GM18507 (cell line): ENCODE data around the gene BTBD9.

Experiments used
- DNase-seq: peaks from one replicate; pipeline ENCODE4 v3.0.0; 2011; ENCODE audit warnings: low read depth; ENCODE audit not compliant: insufficient read length; ENCODE audit errors: extremely low spot score
- FAIRE-seq: peaks from 2 replicates; lab custom pipeline; 2011; peaks lifted over from hg19 to GRCh38; lab: Jason Lieb, UNC

BTBD9 gene

DNA sequence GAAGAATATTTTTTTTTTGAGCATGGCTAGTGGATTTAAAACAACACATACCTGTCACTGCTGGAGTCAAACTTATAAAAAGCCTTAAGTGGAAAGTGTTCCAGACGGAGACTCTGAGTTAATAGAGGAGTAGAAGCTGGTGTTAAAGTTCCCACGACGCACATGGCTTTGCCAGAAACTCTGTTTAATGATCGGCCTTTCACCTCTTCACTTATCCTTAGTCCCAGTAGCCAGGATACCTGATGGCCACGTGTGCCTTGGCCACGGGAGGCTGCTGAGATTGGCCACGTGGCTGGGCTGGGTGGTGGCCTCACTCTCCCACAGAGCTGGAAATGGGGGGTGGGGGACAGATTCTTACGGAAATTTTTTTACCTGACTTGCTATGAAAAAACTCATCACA is 487.1 kb downstream of the BTBD9 start:
- no peak for FAIRE-seq

GRCh38 chr6:38151580-38152500 is 487.9 kb downstream of the BTBD9 start:
- FAIRE-seq = no peak
- DNase-seq = no peak

More for the DNA sequence above, 487.1 kb downstream of the BTBD9 start:
- DNase-seq = no peak

DNA sequence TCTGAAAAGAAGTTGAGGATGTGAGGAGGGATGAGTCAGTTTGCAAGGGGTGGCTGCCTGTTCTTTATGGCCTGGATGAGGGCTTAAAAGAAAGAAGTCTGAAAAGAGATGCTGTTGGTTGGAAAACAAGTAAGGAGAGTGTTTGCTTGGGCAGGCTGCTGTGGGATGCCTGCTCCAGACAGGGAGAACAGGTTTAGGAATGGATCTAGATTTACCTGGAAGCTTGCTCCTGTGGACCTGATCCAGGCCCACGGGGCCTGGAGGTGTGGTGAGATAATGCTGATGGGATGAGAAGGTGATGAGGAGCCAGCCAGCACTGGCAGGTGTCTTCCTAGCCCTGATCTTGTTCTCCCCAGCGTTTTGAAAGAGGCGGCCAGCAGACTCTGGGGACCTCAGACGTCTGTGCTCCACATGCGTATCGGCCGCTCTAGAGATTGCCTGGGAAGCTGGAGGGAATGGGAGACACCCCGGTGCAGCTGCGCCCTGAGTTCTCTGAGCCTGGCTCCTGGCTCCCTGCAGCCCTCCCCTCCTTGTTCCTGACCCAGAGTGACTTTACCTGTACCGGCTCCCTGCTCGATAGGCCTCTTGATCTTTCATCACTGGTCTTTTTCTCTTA is 488.9 kb downstream of the BTBD9 start:
- FAIRE-seq = no peak
- DNase-seq = no peak

DNA sequence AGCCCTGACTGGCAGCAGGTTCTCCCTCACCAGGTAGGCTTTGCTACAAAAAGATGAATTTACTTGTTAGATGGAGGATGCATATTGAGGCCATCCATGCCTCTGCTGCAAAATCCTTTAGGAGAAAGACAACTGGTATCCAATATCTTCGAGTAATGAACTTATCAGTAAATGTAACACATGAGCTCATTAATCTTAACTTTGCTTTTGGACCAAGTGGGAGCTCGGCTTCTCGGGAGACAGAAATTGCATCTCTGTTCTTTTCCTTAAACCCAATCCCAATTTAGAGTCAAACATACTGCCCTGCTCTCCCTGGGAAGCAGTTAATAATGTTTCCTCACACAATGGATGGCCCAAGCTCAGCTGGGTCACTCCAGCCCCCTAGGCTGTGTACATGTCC is 489.7 kb downstream of the BTBD9 start:
- no peak for DNase-seq
- FAIRE-seq = no peak

- no peak for FAIRE-seq
- no peak for DNase-seq
Measured at GRCh38 chr6:38149531-38149930, 490.2 kb downstream of the BTBD9 start.

- DNase-seq (no peak), FAIRE-seq (no peak)
Measured at GRCh38 chr6:38148606-38149005, 491.1 kb downstream of the BTBD9 start.

GRCh38 chr6:38146734-38147027 is 493.0 kb downstream of the BTBD9 start:
- FAIRE-seq (no peak), DNase-seq (no peak)

DNA sequence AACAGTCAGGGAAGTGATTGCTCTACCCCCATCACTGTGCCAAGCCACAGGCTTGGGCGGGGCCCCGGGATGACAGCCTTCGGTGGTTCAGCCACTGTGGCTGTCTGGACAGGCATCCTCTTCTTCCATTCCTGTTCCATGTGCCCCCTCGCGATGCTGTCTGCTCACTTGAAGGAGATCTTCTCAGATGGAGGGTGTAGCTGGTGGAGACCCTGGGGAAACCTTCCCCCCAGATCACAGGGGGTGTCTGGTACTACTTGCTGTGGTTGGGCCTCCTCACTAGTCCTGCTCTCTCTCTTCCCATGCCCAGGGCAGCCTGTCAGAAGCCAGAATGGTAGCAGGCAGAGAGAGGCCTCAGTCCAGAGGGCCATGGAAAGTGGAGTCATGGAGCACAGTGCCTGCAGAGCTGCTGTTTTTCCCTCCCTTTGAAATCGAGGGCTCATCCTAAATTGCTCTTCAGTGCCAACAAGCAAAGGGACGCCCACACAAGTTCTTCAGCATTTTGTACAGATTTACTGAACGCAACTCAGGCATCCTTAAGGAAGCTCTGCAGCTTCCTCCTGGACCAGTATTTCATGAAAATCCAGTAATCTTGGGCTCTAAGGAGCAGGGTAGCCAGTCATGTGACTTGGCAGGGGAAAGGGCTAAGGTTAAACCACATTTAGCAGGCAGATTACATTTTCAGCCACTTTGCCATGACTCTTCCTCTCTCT is 493.6 kb downstream of the BTBD9 start:
- no peak for DNase-seq
- no peak for FAIRE-seq

GRCh38 chr6:38144365-38144945 is 495.3 kb downstream of the BTBD9 start:
- FAIRE-seq (no peak), DNase-seq (no peak)

GRCh38 chr6:38143191-38144150 is 496.3 kb downstream of the BTBD9 start:
- DNase-seq (no peak), FAIRE-seq (no peak)

GRCh38 chr6:38142178-38142902 is 497.4 kb downstream of the BTBD9 start:
- no peak for FAIRE-seq
- no peak for DNase-seq

DNA sequence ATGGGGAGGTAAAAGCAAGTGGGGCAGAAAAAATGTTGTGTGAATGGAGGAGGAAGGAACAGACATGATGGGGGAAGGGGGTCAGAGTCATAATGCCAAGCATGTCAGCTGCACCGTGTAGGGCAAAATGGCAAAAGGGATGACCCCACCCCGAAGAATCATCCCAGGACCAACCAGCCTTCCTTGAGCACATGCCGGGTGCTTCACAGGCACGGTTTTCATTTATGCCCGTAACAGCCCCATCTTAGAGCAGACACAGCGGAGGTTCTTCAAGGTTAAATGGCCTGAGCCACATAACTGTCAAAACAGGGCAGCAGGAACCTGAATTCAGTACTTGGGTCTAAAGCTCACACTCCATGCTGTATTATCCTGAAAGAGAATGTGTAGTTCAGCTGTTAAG is 498.0 kb downstream of the BTBD9 start:
- FAIRE-seq = no peak

DNA sequence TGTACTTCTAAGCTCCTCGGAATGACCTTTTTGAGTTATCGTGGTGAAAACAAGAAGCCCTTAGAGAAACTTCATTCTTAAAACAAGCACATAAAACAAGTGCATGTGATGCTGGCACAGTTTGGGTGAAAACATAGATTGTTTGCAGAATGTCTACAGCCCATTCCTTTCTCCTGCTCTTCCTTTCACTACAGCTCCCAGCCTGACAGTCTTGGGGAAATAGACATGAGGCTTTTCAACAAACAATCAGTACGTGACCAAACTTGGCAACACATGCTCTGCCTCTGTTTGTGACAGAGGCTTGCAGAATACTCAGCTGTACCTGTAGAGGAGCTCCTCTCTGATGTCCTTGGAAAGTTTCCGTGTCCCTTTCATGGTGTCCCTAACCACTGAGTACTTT is 498.6 kb downstream of the BTBD9 start:
- FAIRE-seq (no peak), DNase-seq (no peak)

More for the DNA sequence above, 498.0 kb downstream of the BTBD9 start:
- no peak for DNase-seq

DNA sequence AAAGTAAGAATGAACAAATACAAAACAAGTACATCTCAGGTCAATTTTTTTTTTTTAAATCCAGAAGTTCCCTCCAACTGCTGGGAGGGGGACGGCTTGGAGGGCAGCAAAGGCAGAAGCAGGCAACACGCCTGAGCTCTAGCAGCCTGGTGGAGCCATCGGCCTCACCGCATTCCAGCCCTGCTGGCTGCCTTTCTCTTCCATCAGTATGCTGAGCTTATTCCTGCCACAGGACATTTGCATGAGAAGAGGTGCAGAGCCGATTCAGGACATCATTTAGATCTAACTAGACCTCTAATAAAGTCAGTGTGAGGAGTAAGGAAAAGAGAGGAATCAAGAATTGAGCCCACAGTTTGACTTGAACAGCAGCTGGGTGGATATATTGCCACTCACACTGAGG is 501.4 kb downstream of the BTBD9 start:
- FAIRE-seq = no peak
- no peak for DNase-seq

GRCh38 chr6:38137608-38138265 is 502.0 kb downstream of the BTBD9 start:
- no peak for DNase-seq
- no peak for FAIRE-seq

DNA sequence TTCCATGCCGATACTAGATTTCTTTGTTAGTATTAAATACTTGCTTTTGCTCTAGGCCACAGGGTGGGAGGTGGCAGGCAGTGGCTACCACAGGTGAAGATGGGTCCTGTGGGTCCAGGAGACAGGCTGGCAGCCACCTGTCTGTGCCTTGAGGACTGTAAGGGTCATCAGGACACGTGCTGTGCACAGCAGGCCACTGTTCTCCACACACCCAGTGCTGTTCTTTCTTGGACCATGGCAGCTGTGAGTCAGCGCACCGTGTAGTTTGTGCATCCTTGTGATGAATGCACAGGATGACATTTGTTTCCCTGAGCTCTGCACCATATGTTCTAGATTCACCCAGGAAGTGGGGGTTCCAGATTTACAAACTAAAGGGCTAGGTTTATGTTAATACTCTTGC is 503.2 kb downstream of the BTBD9 start:
- DNase-seq (no peak), FAIRE-seq (no peak)

DNA sequence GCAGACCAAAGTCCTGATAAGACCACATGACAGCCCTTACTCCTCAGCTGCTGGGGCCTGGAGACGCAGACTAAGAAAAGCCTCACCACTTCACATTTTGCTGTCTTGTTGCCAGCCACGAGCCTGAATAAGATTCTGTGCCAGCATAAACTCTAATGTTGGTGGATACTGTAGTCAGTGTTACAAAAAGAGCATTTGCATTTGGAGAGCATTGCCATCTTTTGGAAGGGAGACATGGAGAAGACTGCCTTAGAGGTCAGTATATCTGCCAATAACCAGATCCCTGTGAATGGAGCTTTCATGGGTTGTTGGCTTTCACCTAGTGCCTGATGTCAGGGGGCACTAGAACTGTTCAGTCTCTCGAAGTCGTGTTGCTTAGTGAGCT is 505.0 kb downstream of the BTBD9 start:
- no peak for FAIRE-seq

More for the DNA sequence above, 505.0 kb downstream of the BTBD9 start:
- no peak for DNase-seq
